ENCODE measurements around the gene TRAT1.
"Not testable (repeated sequence)": the region's sequence is repeated elsewhere in the genome, so short reads cannot be mapped to it uniquely, and the experiment has no call there.

TRAT1 gene

GRCh38 chr3:108804437-108804836 lies 18.1 kb upstream of the TRAT1 start:
- in situ Hi-C loops (cut with HindIII; ENCODE audit: low pct_ligation_motif_present, low sequenced_read_pairs) = no loop called here
- DNase-seq = no peak
- no peaks in the 10 kb centered on the region for H3K27me3 ChIP-seq (replicated peaks)

GRCh38 chr3:108804966-108805365 lies 17.6 kb upstream of the TRAT1 start:
- TF ChIP-seq CTCF (IDR thresholded peaks at IDR 0.05; ENCODE audit: low read depth, low read length, missing control alignments) = no peak
- in situ Hi-C loops (cut with HindIII; ENCODE audit: low pct_ligation_motif_present, low sequenced_read_pairs) = no loop called here
- Histone ChIP-seq H3K4me3 (ENCODE audit: low read depth, low read length) (no peak overlapping the region), H3K36me3 (replicated peaks) (no peaks in the 10 kb centered on the region), H3K27ac (no peak overlapping the region), H3K27me3 (replicated peaks) (no peaks in the 10 kb centered on the region)
- DNase-seq = no peak

More at GRCh38 chr3:108804437-108804836, 18.1 kb upstream of the TRAT1 start:
- no peak for TF ChIP-seq CTCF (IDR thresholded peaks at IDR 0.05; ENCODE audit: low read depth, low read length, missing control alignments)
- H3K36me3 ChIP-seq (replicated peaks) = no peaks in the 10 kb centered on the region
- H3K27ac ChIP-seq = no peak overlapping the region
- H3K4me3 ChIP-seq (ENCODE audit: low read depth, low read length) = no peak overlapping the region

- Histone ChIP-seq H3K27me3 (replicated peaks) (no peaks in the 10 kb centered on the region), H3K4me3 (ENCODE audit: low read depth, low read length) (no peak overlapping the region), H3K27ac (no peak overlapping the region), H3K36me3 (replicated peaks) (no peaks in the 10 kb centered on the region)
- TF ChIP-seq CTCF (IDR thresholded peaks at IDR 0.05; ENCODE audit: low read depth, low read length, missing control alignments) = no peak
- in situ Hi-C loops (cut with HindIII; ENCODE audit: low pct_ligation_motif_present, low sequenced_read_pairs) = no loop called here
- no peak for DNase-seq
Observed at GRCh38 chr3:108806316-108806715, 16.3 kb upstream of the TRAT1 start.

GRCh38 chr3:108818404-108818803 lies 4.2 kb upstream of the TRAT1 start:
- DNase-seq = no peak
- Histone ChIP-seq H3K36me3 (replicated peaks) (no peaks in the 10 kb centered on the region), H3K27me3 (replicated peaks) (no peaks in the 10 kb centered on the region), H3K4me3 (ENCODE audit: low read depth, low read length) (no peak overlapping the region), H3K27ac (no peak overlapping the region)
- peak; percentile 18 for TF ChIP-seq CTCF (IDR thresholded peaks at IDR 0.05; ENCODE audit: low read depth, low read length, missing control alignments)
- in situ Hi-C loops (cut with HindIII; ENCODE audit: low pct_ligation_motif_present, low sequenced_read_pairs) = no loop called here

GRCh38 chr3:108820586-108820985 lies 2.0 kb upstream of the TRAT1 start:
- no peak overlapping the region for H3K27ac ChIP-seq
- no peaks in the 10 kb centered on the region for H3K36me3 ChIP-seq (replicated peaks)
- DNase-seq = no peak
- TF ChIP-seq CTCF (IDR thresholded peaks at IDR 0.05; ENCODE audit: low read depth, low read length, missing control alignments) = no peak
- in situ Hi-C loops (cut with HindIII; ENCODE audit: low pct_ligation_motif_present, low sequenced_read_pairs) = no loop called here
- H3K4me3 ChIP-seq (ENCODE audit: low read depth, low read length) = no peak overlapping the region
- no peaks in the 10 kb centered on the region for H3K27me3 ChIP-seq (replicated peaks)

GRCh38 chr3:108823227-108823626 lies 641 bp downstream of the TRAT1 start:
- no peak overlapping the region for H3K4me3 ChIP-seq (ENCODE audit: low read depth, low read length)

GRCh38 chr3:108823803-108824202 lies 1.2 kb downstream of the TRAT1 start:
- H3K27me3 ChIP-seq (replicated peaks); H3K27ac ChIP-seq; H3K36me3 ChIP-seq (replicated peaks); DNase-seq; in situ Hi-C loops (cut with HindIII; ENCODE audit: low pct_ligation_motif_present, low sequenced_read_pairs); H3K4me3 ChIP-seq (ENCODE audit: low read depth, low read length): not testable (repeated sequence)

More at GRCh38 chr3:108823227-108823626, 641 bp downstream of the TRAT1 start:
- DNase-seq = no peak
- no peak overlapping the region for H3K27ac ChIP-seq
- no peaks in the 10 kb centered on the region for H3K27me3 ChIP-seq (replicated peaks)
- H3K36me3 ChIP-seq (replicated peaks) = no peaks in the 10 kb centered on the region
- in situ Hi-C loops (cut with HindIII; ENCODE audit: low pct_ligation_motif_present, low sequenced_read_pairs) = no loop called here
- no peak for TF ChIP-seq CTCF (IDR thresholded peaks at IDR 0.05; ENCODE audit: low read depth, low read length, missing control alignments)
